SK-N-SH treated with all-trans-retinoic acid at 6 μM for 48 hours (cell line): ENCODE results near the gene TPP2.

Experiments
- ATAC-seq: fragments of 200-7000 bp; cut with Tn5 transposase; 3 replicates; pipeline ENCODE4 v1.9.1; 2020; ENCODE audit warnings: mild to moderate bottlenecking, moderate library complexity
- ARNTL ChIP-seq: fragments of 450-650 bp; formaldehyde crosslinking; IDR thresholded peaks from 2 replicates; pipeline ENCODE4 v1.5.0; 2020; ENCODE audit warnings: low read depth, mild to moderate bottlenecking, moderate library complexity, borderline replicate concordance
- BACH2 ChIP-seq: fragments of 250-450 bp; sonication (Bioruptor Pico); IDR thresholded peaks from 2 replicates; pipeline ENCODE4 v1.9.0; 2021; ENCODE audit warnings: mild to moderate bottlenecking, borderline replicate concordance
- CSDC2 ChIP-seq: fragments of 250-450 bp; sonication (Bioruptor Pico); IDR thresholded peaks from 2 replicates; pipeline ENCODE4 v1.5.0; 2020; ENCODE audit warnings: mild to moderate bottlenecking, moderate library complexity
- ESRRG ChIP-seq: fragments of 250-450 bp; sonication (Bioruptor Pico); IDR thresholded peaks from 2 replicates; pipeline ENCODE4 v1.6.1; 2021; ENCODE audit warnings: mild to moderate bottlenecking
- GLIS3 ChIP-seq: fragments of 250-450 bp; sonication (Bioruptor Pico); IDR thresholded peaks from 2 replicates; pipeline ENCODE4 v1.5.0; 2020; ENCODE audit warnings: mild to moderate bottlenecking, moderate library complexity
- ISL1 ChIP-seq: fragments of 250-450 bp; sonication (Bioruptor Pico); IDR thresholded peaks from 2 replicates; pipeline ENCODE4 v2.1.2; 2022; ENCODE audit warnings: mild to moderate bottlenecking, moderate library complexity
- OSR1 ChIP-seq: fragments of 250-450 bp; sonication (Bioruptor Pico); IDR thresholded peaks from 2 replicates; pipeline ENCODE4 v1.8.0; 2022; ENCODE audit warnings: moderate library complexity, mild to moderate bottlenecking, inconsistent platforms
- PATZ1 ChIP-seq: fragments of 250-450 bp; sonication (Bioruptor Pico); IDR thresholded peaks from 2 replicates; pipeline ENCODE4 v1.8.0; 2020; ENCODE audit warnings: mild to moderate bottlenecking, moderate library complexity, borderline replicate concordance
- POU6F1 ChIP-seq: fragments of 250-450 bp; sonication (Bioruptor Pico); IDR thresholded peaks from 2 replicates; pipeline ENCODE4 v1.8.0; 2021; ENCODE audit warnings: low read depth, mild to moderate bottlenecking, moderate library complexity, borderline replicate concordance
- PPARA ChIP-seq: fragments of 250-450 bp; sonication (Bioruptor Pico); IDR thresholded peaks from 2 replicates; pipeline ENCODE4 v1.5.0; 2020; ENCODE audit warnings: mild to moderate bottlenecking, borderline replicate concordance
- RARB ChIP-seq: fragments of 250-450 bp; sonication (Bioruptor Pico); IDR thresholded peaks from 2 replicates; pipeline ENCODE4 v1.8.0; 2021; ENCODE audit warnings: mild to moderate bottlenecking, moderate library complexity
- TCF4 ChIP-seq: fragments of 250-450 bp; sonication (Bioruptor Pico); IDR thresholded peaks from 2 replicates; pipeline ENCODE4 v1.8.0; 2021; ENCODE audit warnings: mild to moderate bottlenecking, moderate library complexity, borderline replicate concordance
- TOX ChIP-seq: fragments of 250-450 bp; sonication (Bioruptor Pico); IDR thresholded peaks from 2 replicates; pipeline ENCODE4 v1.8.0; 2021; ENCODE audit warnings: mild to moderate bottlenecking, moderate library complexity, borderline replicate concordance
- TSHZ2 ChIP-seq: fragments of 250-450 bp; sonication (Bioruptor Pico); IDR thresholded peaks from 2 replicates; pipeline ENCODE4 v1.5.0; 2020; ENCODE audit warnings: mild to moderate bottlenecking, moderate library complexity
- ZC3H10 ChIP-seq: fragments of 250-450 bp; sonication (Bioruptor Pico); IDR thresholded peaks from 2 replicates; pipeline ENCODE4 v1.5.1; 2021; ENCODE audit warnings: mild to moderate bottlenecking, moderate library complexity
- ZFP30 ChIP-seq: fragments of 450-650 bp; formaldehyde crosslinking; IDR thresholded peaks from 2 replicates; pipeline ENCODE4 v1.5.0; 2022; ENCODE audit warnings: mild to moderate bottlenecking, moderate library complexity
- ZNF565 ChIP-seq: fragments of 450-650 bp; formaldehyde crosslinking; conservative IDR thresholded peaks from 2 replicates; pipeline ENCODE4 v1.5.0; 2020; ENCODE audit warnings: low read depth, mild to moderate bottlenecking, moderate library complexity
- ZNF70 ChIP-seq: fragments of 450-650 bp; formaldehyde crosslinking; IDR thresholded peaks from 2 replicates; pipeline ENCODE4 v1.5.0; 2020; ENCODE audit warnings: mild to moderate bottlenecking, moderate library complexity
- ZNF8 ChIP-seq: fragments of 450-650 bp; formaldehyde crosslinking; IDR thresholded peaks from 2 replicates; pipeline ENCODE4 v1.5.0; 2020; ENCODE audit warnings: mild to moderate bottlenecking, moderate library complexity

Gene TPP2

GRCh38 chr13:102567857-102568256 lies 28.9 kb upstream of the TPP2 start:
- TF ChIP-seq TCF4 (CRISPR knock-in tag) (no peak), ISL1 (CRISPR knock-in tag) (no peak), PATZ1 (no peak), ZNF565 (CRISPR knock-in tag) (no peak), ZNF8 (CRISPR knock-in tag) (no peak), RARB (no peak), CSDC2 (CRISPR knock-in tag) (no peak), POU6F1 (CRISPR knock-in tag) (no peak), OSR1 (CRISPR knock-in tag) (no peak), BACH2 (CRISPR knock-in tag) (no peak), TOX (CRISPR knock-in tag) (no peak), PPARA (CRISPR knock-in tag) (no peak), ESRRG (CRISPR knock-in tag) (no peak)
- peak; percentile 33; the same call in 1 of the 3 replicates for ATAC-seq

- peak; percentile 55; the same call in 1 of the 2 replicates for TF ChIP-seq ISL1 (CRISPR knock-in tag)
- TF ChIP-seq TSHZ2: no peak
- no peak for TF ChIP-seq TOX (CRISPR knock-in tag)
- ATAC-seq: no peak; the same call in 2 of the 3 replicates
These were observed 27.3 kb upstream of the TPP2 start for GRCh38 chr13:102569488-102569887.

GRCh38 chr13:102571075-102571474 lies 25.7 kb upstream of the TPP2 start:
- no peak for TF ChIP-seq ZC3H10
- no peak for TF ChIP-seq PATZ1
- no peak for TF ChIP-seq ZNF8 (CRISPR knock-in tag)
- TF ChIP-seq TCF4 (CRISPR knock-in tag): no peak
- TF ChIP-seq ESRRG (CRISPR knock-in tag): no peak
- TF ChIP-seq POU6F1 (CRISPR knock-in tag): no peak
- no peak for TF ChIP-seq ZNF70 (CRISPR knock-in tag)
- no peak for TF ChIP-seq RARB
- ATAC-seq: peak; percentile 40; the same call in 1 of the 3 replicates

- TF ChIP-seq OSR1 (CRISPR knock-in tag): no peak
- TF ChIP-seq ESRRG (CRISPR knock-in tag): no peak
- TF ChIP-seq GLIS3 (CRISPR knock-in tag): no peak
- TF ChIP-seq ZNF70 (CRISPR knock-in tag): no peak
- TF ChIP-seq ZC3H10: no peak
- no peak for TF ChIP-seq ZFP30 (CRISPR knock-in tag)
- TF ChIP-seq TOX (CRISPR knock-in tag): no peak
- no peak for TF ChIP-seq RARB
- TF ChIP-seq ZNF8 (CRISPR knock-in tag): no peak
- no peak for TF ChIP-seq PATZ1
- no peak for TF ChIP-seq ARNTL
- TF ChIP-seq PPARA (CRISPR knock-in tag): no peak
- TF ChIP-seq, all 23 proteins: peak for 0
- no peak for ATAC-seq
These were observed 24.5 kb upstream of the TPP2 start for GRCh38 chr13:102572323-102572722.
